DND-41 (cell line): Measurements from ENCODE around the gene BIRC7.

Source experiments
- CTCF ChIP-seq: IDR thresholded peaks from 2 replicates; pipeline ENCODE4 v1.5.1; 2012; ENCODE audit warnings: borderline replicate concordance, low read length, moderate library complexity, mild to moderate bottlenecking; ENCODE audit not compliant: poor library complexity, severe bottlenecking; ENCODE audit errors: extremely low read depth
- EZH2 ChIP-seq: IDR thresholded peaks from 3 replicates; pipeline ENCODE4 v1.6.1; 2012; ENCODE audit warnings: borderline replicate concordance, low read depth, mild to moderate bottlenecking, moderate library complexity, low read length, inconsistent platforms; ENCODE audit not compliant: severe bottlenecking

- TF ChIP-seq CTCF: no peak
- no peak for TF ChIP-seq EZH2
Observed at GRCh38 chr20:63187338-63188158, 48.2 kb upstream of the BIRC7 start.
